Measurements from ENCODE around the gene CREM.

Gene CREM

DNA sequence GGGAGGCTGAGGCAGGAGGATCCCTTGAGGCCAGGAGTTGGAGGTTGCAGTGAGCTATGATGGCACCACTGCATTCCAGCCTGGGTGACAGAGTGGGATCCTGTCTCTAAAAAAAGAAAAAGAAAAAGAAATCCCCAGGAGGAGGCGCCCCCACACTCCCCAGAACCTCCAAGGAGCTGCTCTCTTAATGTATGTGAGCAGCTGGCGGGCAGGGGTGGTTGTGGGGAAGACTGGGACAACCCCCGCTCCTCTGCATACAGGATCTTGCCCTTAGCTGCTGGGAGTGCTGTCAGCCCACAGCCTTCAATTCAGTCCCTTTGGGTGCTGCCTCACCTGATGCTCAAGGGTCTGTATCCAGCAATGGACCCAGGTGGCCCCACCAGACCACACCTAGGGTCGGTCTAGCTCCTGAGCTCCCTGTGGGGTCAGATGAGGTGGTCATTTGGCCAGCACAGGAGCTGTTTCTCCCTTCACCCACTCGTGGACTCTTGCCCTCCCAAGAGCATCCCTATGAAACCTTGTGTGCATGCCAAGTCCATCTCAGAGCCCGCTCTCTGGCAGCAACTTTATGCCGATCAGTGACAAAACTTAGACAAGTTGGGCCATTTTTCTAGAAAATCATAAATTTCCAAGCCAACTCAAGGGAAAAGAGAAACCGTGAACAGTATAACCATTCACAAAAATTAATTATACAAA is 97.5 kb downstream of the CREM start:
- H3K27ac Mint-ChIP-seq, result no peak overlapping the region
- intact Hi-C loops (cut with micrococcal nuclease), result no loop called here
- no peak overlapping the region for H3K4me3 Mint-ChIP-seq
- H3K9me3 Mint-ChIP-seq, result peaks cover 8% of the 10 kb centered on the region
- peaks cover 2% of the 10 kb centered on the region for H3K27me3 Mint-ChIP-seq
- no peaks in the 10 kb centered on the region for H3K36me3 Mint-ChIP-seq (ENCODE audit: low read depth)
- H3K4me1 Mint-ChIP-seq (ENCODE audit: low read depth), result no peaks in the 10 kb centered on the region

DNA sequence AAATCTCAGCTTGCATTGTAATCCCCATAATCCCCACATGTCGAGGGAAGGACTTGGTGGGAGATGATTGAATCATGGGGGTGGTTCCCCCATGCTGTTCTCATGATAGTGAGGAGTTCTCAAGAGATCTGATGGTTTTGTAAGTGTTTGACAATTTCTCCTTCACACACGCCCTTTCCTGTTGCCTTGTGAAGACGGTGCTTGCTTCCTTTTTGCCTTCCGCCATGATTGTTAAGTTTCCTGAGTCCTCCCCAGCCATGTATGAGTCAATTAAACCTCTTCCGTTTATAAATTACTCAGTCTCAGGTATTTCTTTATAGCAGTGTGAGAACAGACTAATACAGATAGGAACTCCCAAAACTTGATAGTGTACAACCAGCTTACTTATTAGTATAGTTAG is 98.6 kb downstream of the CREM start:
- H3K27ac Mint-ChIP-seq, result no peak overlapping the region

DNA sequence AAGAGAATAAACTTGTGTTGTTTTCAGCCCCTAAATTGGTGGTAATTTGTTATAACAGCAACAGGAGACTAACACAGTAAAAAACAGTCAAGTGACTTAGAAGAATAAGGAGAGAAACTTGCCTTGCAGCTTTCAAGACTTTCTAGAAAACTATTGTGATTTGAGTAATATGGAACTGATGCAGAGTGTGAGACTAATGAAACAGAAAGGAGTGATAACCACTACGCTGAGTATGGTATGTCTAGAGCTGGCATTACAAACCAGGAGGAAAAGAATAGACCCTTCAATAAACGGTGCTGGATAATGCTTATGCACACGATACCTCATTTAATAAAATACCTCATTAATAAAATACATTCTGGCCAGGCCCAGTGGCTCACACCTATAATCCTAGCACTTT is 99.9 kb downstream of the CREM start:
- intact Hi-C loops (cut with micrococcal nuclease), result no loop called here
- H3K9me3 Mint-ChIP-seq, result peaks cover 8% of the 10 kb centered on the region
- H3K4me1 Mint-ChIP-seq (ENCODE audit: low read depth), result no peaks in the 10 kb centered on the region
- H3K36me3 Mint-ChIP-seq (ENCODE audit: low read depth), result no peaks in the 10 kb centered on the region
- no peak overlapping the region for H3K4me3 Mint-ChIP-seq
- H3K27me3 Mint-ChIP-seq, result no peaks in the 10 kb centered on the region
- no peak overlapping the region for H3K27ac Mint-ChIP-seq

More for the DNA sequence above, 98.6 kb downstream of the CREM start:
- H3K4me3 Mint-ChIP-seq, result no peak overlapping the region
- H3K27me3 Mint-ChIP-seq, result no peaks in the 10 kb centered on the region
- intact Hi-C loops (cut with micrococcal nuclease), result no loop called here
- H3K4me1 Mint-ChIP-seq (ENCODE audit: low read depth), result no peaks in the 10 kb centered on the region
- peaks cover 8% of the 10 kb centered on the region for H3K9me3 Mint-ChIP-seq
- H3K36me3 Mint-ChIP-seq (ENCODE audit: low read depth), result no peaks in the 10 kb centered on the region

DNA sequence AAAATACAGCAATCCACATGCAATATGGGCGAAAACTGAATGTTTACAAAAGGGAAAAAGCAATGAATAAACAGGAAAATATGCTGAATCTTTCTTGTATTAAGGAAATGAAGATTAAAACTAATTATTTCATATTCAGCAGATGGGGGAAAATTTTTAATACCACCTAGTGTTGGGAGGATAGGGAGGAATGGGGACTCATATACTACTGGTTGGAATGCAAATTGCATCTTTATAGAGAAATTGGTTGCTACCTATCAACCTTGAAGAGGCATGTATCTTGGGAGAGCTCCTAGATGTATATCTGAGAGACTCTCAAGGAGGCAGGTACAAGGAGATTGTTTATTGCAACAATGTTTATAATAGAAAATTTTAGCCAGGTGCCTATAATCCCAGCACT is 101.4 kb downstream of the CREM start:
- H3K4me3 Mint-ChIP-seq, result no peak overlapping the region
- H3K9me3 Mint-ChIP-seq, result peaks cover 8% of the 10 kb centered on the region
- H3K27ac Mint-ChIP-seq, result no peak overlapping the region
- H3K36me3 Mint-ChIP-seq (ENCODE audit: low read depth), result no peaks in the 10 kb centered on the region
- intact Hi-C loops (cut with micrococcal nuclease), result no loop called here
- H3K27me3 Mint-ChIP-seq, result no peaks in the 10 kb centered on the region
- peaks cover 6% of the 10 kb centered on the region for H3K4me1 Mint-ChIP-seq (ENCODE audit: low read depth)

DNA sequence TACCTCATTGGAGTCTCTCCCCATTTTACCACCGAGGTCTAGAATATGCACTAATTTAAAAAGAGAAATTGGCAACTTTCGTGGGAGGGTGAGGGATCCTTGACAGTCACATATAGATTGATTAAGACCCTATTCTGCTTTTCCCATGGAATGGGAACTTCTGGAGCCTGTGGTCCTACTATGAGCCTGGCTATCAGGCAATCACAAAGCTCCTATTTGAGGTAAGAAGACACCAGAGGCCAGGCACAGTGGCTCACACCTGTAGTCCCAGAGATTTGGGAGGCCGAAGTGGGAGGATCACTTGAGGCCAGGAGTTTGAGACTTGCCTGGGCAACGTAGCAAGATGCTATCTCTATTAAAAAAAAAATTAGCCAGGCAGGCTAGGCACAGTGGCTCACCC is 105.0 kb downstream of the CREM start:
- no peak overlapping the region for H3K4me3 Mint-ChIP-seq
- no peak overlapping the region for H3K27ac Mint-ChIP-seq
- H3K4me1 Mint-ChIP-seq (ENCODE audit: low read depth), result peaks cover 6% of the 10 kb centered on the region
- no peaks in the 10 kb centered on the region for H3K9me3 Mint-ChIP-seq
- H3K36me3 Mint-ChIP-seq (ENCODE audit: low read depth), result no peaks in the 10 kb centered on the region
- no peaks in the 10 kb centered on the region for H3K27me3 Mint-ChIP-seq
- intact Hi-C loops (cut with micrococcal nuclease), result no loop called here

DNA sequence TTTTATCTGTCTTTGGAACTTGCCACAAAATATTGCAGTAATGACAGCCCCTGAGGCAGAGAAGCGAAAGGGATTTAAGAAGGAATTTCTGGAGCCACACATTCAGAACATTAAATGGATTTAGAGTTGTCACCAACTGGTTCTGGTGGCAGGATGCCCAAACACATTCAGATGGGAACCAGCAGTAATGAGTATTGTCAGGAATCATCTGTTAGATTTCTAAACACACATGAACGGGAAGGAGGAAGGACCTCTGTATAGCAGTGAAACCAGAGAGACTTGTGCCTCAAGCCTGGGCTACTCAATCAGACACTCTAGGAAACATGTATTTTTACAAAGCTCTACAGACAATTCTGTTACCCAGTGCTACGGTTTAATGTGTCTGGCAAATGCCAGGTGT is 105.9 kb downstream of the CREM start:
- Mint-ChIP-seq H3K27ac (no peak overlapping the region), H3K4me1 (ENCODE audit: low read depth) (peaks cover 6% of the 10 kb centered on the region), H3K36me3 (ENCODE audit: low read depth) (no peaks in the 10 kb centered on the region), H3K27me3 (no peaks in the 10 kb centered on the region), H3K4me3 (no peak overlapping the region), H3K9me3 (no peaks in the 10 kb centered on the region)
- intact Hi-C loops (cut with micrococcal nuclease), result no loop called here

DNA sequence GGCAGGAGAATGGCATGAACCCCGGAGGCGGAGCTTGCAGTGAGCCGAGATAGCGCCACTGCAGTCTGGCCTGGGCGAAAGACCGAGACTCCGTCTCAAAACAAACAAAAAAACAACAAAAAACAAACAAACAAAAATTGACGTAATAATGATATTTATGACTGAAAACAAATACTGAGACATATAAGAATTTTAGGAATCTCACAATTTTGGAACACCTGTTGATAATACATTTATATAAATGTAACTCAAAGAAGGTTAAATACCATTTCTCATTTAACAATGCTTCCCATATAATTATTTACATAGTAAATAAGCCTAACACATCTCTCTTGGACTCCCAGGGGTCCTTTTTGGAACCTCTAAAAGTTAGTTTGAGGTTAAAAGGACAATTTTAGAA is 107.4 kb downstream of the CREM start:
- peaks cover 1% of the 10 kb centered on the region for H3K27me3 Mint-ChIP-seq
- no peaks in the 10 kb centered on the region for H3K9me3 Mint-ChIP-seq
- H3K4me1 Mint-ChIP-seq (ENCODE audit: low read depth), result peaks cover 6% of the 10 kb centered on the region
- no peak overlapping the region for H3K4me3 Mint-ChIP-seq
- H3K27ac Mint-ChIP-seq, result no peak overlapping the region
- intact Hi-C loops (cut with micrococcal nuclease), result no loop called here
- no peaks in the 10 kb centered on the region for H3K36me3 Mint-ChIP-seq (ENCODE audit: low read depth)

DNA sequence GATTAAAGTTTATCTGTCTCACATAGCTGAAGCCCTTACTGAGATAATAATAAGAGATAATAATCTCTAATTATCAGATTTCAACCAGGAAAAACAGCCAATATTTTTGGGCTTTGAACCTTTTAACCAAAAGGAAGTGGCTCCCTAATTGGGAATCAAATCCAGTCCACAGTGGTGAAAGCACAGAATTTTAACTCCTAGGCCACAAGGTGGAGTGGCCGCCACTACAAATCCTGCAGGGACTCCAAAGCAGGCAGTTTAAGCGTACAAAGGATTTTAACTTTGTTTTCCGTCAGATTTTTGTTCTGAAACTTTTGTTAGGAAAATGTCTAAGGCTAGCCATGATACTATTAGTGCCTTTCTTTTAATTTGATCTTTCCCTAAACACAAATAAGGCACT is 110.1 kb downstream of the CREM start:
- Mint-ChIP-seq H3K4me3 (no peak overlapping the region), H3K27me3 (peaks cover 2% of the 10 kb centered on the region), H3K4me1 (ENCODE audit: low read depth) (peaks cover 6% of the 10 kb centered on the region), H3K9me3 (no peaks in the 10 kb centered on the region), H3K27ac (no peak overlapping the region), H3K36me3 (ENCODE audit: low read depth) (no peaks in the 10 kb centered on the region)
- intact Hi-C loops (cut with micrococcal nuclease), result no loop called here

DNA sequence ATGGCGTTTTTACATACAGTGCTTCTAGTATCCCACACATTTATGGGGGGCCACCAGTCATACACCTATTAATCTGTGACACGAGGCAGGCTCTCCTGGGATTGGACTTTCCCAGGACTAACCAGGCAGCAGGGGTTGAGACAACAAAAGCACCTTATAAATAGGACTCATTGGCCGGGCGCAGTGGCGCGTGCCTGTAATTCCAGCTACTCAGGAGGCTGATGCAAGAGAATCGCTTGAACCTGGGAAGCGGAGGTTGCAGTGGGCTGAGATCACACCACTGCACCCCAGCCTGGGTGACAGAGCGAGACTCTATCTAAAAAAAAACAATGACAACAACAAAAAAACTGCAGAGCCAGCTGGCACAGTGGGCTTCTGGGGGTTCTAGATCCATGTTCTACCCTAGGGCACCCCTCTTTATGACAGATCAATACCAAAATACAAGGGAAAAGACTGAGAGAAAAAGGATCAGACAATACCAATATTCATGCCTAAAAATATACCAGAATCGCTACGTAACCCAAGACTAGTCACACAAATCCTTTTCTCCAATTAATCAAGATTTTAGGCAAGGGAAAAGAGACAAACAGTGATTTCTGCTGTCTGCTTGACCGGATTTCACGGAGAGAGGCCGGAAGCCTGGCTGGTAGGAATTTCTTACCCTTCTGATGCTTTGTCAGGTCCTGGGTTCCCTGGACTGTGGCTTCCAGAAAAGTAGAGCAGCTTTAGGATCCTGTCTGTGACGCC is 111.3 kb downstream of the CREM start:
- no peak overlapping the region for H3K27ac Mint-ChIP-seq
- H3K27me3 Mint-ChIP-seq, result peaks cover 3% of the 10 kb centered on the region
- H3K36me3 Mint-ChIP-seq (ENCODE audit: low read depth), result no peaks in the 10 kb centered on the region
- H3K9me3 Mint-ChIP-seq, result no peaks in the 10 kb centered on the region
- no peaks in the 10 kb centered on the region for H3K4me1 Mint-ChIP-seq (ENCODE audit: low read depth)
- H3K4me3 Mint-ChIP-seq, result no peak overlapping the region
- intact Hi-C loops (cut with micrococcal nuclease), result no loop called here

DNA sequence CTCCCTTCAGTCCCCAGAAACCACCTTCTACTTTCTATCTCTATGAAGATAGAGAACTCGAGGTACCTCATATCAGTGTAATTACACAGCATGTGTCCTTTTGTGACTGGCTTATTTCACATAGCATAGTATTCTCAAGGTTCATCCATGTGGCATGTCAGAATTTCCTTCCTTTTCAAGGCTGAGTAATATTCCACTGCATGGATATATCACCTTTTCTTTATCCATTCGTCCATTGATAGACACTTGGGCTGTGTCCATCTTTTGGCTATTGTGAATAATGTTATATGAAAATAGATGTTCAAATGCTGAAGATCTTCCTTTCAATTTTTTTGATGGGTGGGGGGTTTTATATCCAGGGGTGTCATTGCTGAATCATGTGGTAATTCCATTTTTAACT is 117.9 kb downstream of the CREM start:
- Mint-ChIP-seq H3K4me1 (ENCODE audit: low read depth) (no peaks in the 10 kb centered on the region), H3K27ac (no peak overlapping the region), H3K36me3 (ENCODE audit: low read depth) (no peaks in the 10 kb centered on the region), H3K4me3 (no peak overlapping the region), H3K9me3 (no peaks in the 10 kb centered on the region), H3K27me3 (peaks cover 7% of the 10 kb centered on the region)
- intact Hi-C loops (cut with micrococcal nuclease), result loop anchor here (5.0 to 10.0 kb wide), 2 partner anchors 98 to 320 kb away; no protein-coding TSS in a partner anchor

DNA sequence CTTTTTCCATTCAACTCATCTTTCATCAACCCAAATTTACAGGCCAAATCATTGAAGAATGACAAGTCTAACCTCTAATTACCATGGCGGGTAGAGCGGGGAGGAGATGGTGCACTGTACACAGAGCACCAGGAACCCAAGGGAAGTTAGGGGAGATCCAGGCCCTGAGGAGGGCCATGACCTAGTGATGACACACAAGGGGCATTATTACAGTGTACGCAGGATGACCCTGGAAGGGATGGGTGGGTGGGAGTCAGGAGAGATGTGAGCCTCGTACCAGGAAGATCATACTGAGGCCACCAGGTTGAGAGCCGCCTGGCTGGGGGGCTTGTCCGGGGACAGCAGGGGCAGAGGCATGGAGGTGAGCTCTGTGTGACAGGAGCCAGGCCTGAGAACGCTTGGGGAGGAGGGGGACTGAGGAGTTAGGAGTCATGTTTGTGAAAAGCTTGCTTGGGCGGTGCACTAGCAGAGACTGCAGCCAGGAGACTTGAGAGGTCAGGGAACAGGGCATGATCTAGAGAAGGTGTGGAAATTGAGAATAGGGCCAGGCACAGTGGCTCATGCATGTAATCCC is 120.2 kb downstream of the CREM start:
- Mint-ChIP-seq H3K36me3 (ENCODE audit: low read depth) (no peaks in the 10 kb centered on the region), H3K27me3 (peaks cover 7% of the 10 kb centered on the region), H3K4me1 (ENCODE audit: low read depth) (no peaks in the 10 kb centered on the region), H3K4me3 (no peak overlapping the region), H3K9me3 (no peaks in the 10 kb centered on the region), H3K27ac (no peak overlapping the region)
- intact Hi-C loops (cut with micrococcal nuclease), result loop anchor here (10.0 kb wide), 1 partner anchor 318 kb away; no protein-coding TSS in a partner anchor

DNA sequence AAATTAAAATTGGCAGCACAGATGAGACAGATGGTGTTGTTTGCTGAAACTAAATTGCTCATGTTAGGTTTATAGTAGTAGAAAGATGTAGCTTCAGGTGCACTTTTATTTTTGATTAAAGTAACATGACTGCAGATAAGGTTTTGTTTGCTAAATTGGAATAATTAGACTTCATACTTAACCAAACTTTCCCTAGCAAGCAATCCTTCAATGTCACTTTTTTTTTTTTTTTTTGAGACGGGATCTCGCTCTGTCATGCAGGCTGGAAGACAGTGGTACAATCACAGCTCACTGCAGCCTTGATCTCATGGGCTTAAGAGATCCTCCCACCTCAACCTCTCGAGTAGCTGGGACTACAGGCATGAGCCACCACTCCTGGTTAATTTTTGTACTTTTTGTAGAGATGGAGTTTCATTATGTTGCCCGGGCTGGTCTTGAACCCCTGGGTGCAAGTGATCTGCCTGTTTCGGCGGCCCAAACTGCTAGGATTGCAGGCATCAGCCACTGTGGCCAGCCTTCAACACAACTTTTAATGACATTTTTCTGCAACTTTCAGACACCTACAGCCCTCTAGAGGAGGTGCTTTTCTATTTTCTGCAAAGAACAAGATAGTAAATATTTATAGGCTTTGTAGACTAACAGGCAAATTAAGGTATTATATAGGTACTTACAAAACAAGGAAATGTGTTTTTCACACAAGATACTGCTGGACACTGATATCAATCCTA is 124.9 kb downstream of the CREM start:
- no peaks in the 10 kb centered on the region for H3K4me1 Mint-ChIP-seq (ENCODE audit: low read depth)
- H3K4me3 Mint-ChIP-seq, result no peak overlapping the region
- intact Hi-C loops (cut with micrococcal nuclease), result no loop called here
- peaks cover 1% of the 10 kb centered on the region for H3K27me3 Mint-ChIP-seq
- no peaks in the 10 kb centered on the region for H3K9me3 Mint-ChIP-seq
- no peak overlapping the region for H3K27ac Mint-ChIP-seq
- H3K36me3 Mint-ChIP-seq (ENCODE audit: low read depth), result no peaks in the 10 kb centered on the region

DNA sequence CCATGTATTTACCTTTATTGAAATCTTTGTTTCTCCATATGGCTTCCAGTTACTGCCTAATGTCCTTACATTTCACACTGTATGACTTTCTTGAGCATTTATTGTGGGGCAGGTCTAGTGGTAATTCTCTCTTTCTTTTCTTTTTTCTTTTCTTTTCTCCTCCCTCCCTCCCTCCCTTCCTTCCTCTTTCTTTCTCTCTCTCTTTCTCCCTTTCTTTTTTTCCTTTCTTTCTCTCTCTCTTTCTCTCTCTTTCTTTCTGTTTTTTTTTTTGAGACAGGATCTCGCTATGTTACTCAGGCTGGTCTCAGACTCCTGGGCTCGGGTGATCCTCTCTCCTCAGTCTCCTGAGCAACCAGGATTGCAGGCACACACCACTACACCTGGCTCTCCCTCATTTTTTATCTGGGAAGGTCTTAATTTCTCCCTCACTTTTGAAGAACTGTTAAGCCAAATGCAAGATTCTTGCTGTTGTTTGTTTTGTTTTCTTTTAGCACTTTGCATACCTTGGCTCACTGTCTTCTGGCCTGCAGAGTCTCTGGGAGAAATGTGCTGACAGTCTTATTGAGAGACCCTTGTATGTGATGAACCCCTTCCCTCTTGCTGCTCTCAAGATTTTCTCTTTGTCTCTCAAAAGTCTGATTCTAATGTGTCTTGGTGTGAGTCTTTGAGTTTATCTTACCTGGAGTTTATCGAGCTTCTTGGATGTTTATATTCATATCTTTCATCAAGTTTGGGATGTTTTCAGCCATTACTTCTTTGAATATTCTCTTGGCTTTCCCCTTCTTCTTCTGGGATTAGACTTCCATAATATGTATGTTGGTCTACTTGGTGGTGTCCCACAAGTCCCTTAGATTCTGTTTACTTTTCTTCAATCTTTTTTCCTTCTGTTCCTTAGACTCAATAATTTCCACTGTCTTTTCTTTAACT is 130.7 kb downstream of the CREM start:
- peaks cover 5% of the 10 kb centered on the region for H3K4me1 Mint-ChIP-seq (ENCODE audit: low read depth)
- intact Hi-C loops (cut with micrococcal nuclease), result no loop called here
- no peak overlapping the region for H3K27ac Mint-ChIP-seq
- H3K4me3 Mint-ChIP-seq, result no peak overlapping the region
- peaks cover 16% of the 10 kb centered on the region for H3K9me3 Mint-ChIP-seq
- H3K27me3 Mint-ChIP-seq, result peaks cover 4% of the 10 kb centered on the region
- no peaks in the 10 kb centered on the region for H3K36me3 Mint-ChIP-seq (ENCODE audit: low read depth)
